Trophoblast cell (in vitro differentiated cells and primary cell): ENCODE data around the gene ABLIM3.

Source experiments
- DNase-seq, 2 donors: peaks; one replicate each; pipeline ENCODE4 v3.0.0-alpha.2; 2016
- H2AFZ ChIP-seq: 2 replicates; pipeline ENCODE4 v1.6.1; 2013; ENCODE audit warnings: low read length, moderate library complexity, mild to moderate bottlenecking; ENCODE audit not compliant: insufficient read depth, poor library complexity
- H2AK5ac ChIP-seq: 2 replicates; pipeline ENCODE4 v1.6.1; 2013; ENCODE audit warnings: mild to moderate bottlenecking, low read length
- H2BK120ac ChIP-seq: 2 replicates; pipeline ENCODE4 v1.6.1; 2013; ENCODE audit warnings: low read length, mild to moderate bottlenecking, moderate library complexity; ENCODE audit not compliant: insufficient read depth, poor library complexity
- H2BK12ac ChIP-seq: 2 replicates; pipeline ENCODE4 v1.6.1; 2013; ENCODE audit warnings: mild to moderate bottlenecking, low read length, moderate library complexity
- H2BK5ac ChIP-seq: 2 replicates; pipeline ENCODE4 v1.6.1; 2013; ENCODE audit warnings: low read length, low read depth, moderate library complexity, mild to moderate bottlenecking; ENCODE audit not compliant: poor library complexity
- H3K14ac ChIP-seq: 2 replicates; pipeline ENCODE4 v1.6.1; 2013; ENCODE audit warnings: mild to moderate bottlenecking, low read length
- H3K18ac ChIP-seq: 2 replicates; pipeline ENCODE4 v1.6.1; 2013; ENCODE audit warnings: mild to moderate bottlenecking, low read length
- H3K23ac ChIP-seq: 2 replicates; pipeline ENCODE4 v1.6.1; 2013; ENCODE audit warnings: low read length
- H3K27ac ChIP-seq: 2 replicates; pipeline ENCODE4 v1.5.1; 2013; ENCODE audit warnings: low read depth, mild to moderate bottlenecking, inconsistent platforms, low read length, moderate library complexity
- H3K27me3 ChIP-seq: 2 replicates; pipeline ENCODE4 v1.6.1; 2013; ENCODE audit warnings: inconsistent platforms, mild to moderate bottlenecking, low read length, moderate library complexity; ENCODE audit not compliant: insufficient read depth
- H3K36me3 ChIP-seq, 2 experiments: 1 replicate in 1 of 2; 2 replicates in 1 of 2; pipeline ENCODE4 v1.6.1; 2013; ENCODE audit warnings: low read length in 2 of 2, mild to moderate bottlenecking in 2 of 2, moderate library complexity in 1 of 2; ENCODE audit not compliant: insufficient read depth in 2 of 2, control insufficient read depth in 1 of 2
- H3K4ac ChIP-seq: 2 replicates; pipeline ENCODE4 v1.6.1; 2013; ENCODE audit warnings: low read depth, mild to moderate bottlenecking, low read length, moderate library complexity
- H3K4me1 ChIP-seq, 2 experiments: 1 replicate in 1 of 2; 2 replicates in 1 of 2; pipeline ENCODE4 v1.6.1; 2013; ENCODE audit warnings: low read length in 2 of 2, mild to moderate bottlenecking in 2 of 2, moderate library complexity in 1 of 2; ENCODE audit not compliant: insufficient read depth in 2 of 2, control insufficient read depth in 1 of 2
- H3K4me2 ChIP-seq: 2 replicates; pipeline ENCODE4 v1.6.1; 2013; ENCODE audit warnings: inconsistent platforms, mild to moderate bottlenecking, low read length, moderate library complexity
- H3K4me3 ChIP-seq: 2 replicates; pipeline ENCODE4 v1.5.1; 2013; ENCODE audit warnings: mild to moderate bottlenecking, low read depth, low read length, inconsistent platforms
- H3K79me1 ChIP-seq: one replicate; pipeline ENCODE4 v1.6.1; 2013; ENCODE audit warnings: low read length
- H3K79me2 ChIP-seq: 2 replicates; pipeline ENCODE4 v1.6.1; 2013; ENCODE audit warnings: low read length, mild to moderate bottlenecking; ENCODE audit not compliant: control insufficient read depth, insufficient read depth, poor library complexity
- H3K9ac ChIP-seq: 2 replicates; pipeline ENCODE4 v1.6.1; 2013; ENCODE audit warnings: mild to moderate bottlenecking, low read length
- H3K9me3 ChIP-seq: 2 replicates; pipeline ENCODE4 v1.6.1; 2013; ENCODE audit warnings: low read depth, mild to moderate bottlenecking, control low read depth, inconsistent platforms, low read length; ENCODE audit not compliant: insufficient read depth
- H4K12ac ChIP-seq: 2 replicates; pipeline ENCODE4 v1.6.1; 2013; ENCODE audit warnings: low read depth, mild to moderate bottlenecking, low read length, moderate library complexity
- H4K8ac ChIP-seq: 2 replicates; pipeline ENCODE4 v1.6.1; 2013; ENCODE audit warnings: low read depth, mild to moderate bottlenecking, low read length, moderate library complexity
- H4K91ac ChIP-seq: one replicate; pipeline ENCODE4 v1.6.1; 2013; ENCODE audit warnings: low read depth, mild to moderate bottlenecking, low read length, moderate library complexity
- WGBS: extraction: QIAGEN DNeasy Blood & Tissue Kit; methylation state at CpG from one replicate; pipeline ENCODE4 v1.1.7; 2013; ENCODE audit warnings: missing lambda C conversion rate; ENCODE audit not compliant: insufficient read length, insufficient coverage; ENCODE audit errors: extremely low coverage; 5-methylcytosine and 5-hydroxymethylcytosine counted together

ABLIM3 gene

DNA sequence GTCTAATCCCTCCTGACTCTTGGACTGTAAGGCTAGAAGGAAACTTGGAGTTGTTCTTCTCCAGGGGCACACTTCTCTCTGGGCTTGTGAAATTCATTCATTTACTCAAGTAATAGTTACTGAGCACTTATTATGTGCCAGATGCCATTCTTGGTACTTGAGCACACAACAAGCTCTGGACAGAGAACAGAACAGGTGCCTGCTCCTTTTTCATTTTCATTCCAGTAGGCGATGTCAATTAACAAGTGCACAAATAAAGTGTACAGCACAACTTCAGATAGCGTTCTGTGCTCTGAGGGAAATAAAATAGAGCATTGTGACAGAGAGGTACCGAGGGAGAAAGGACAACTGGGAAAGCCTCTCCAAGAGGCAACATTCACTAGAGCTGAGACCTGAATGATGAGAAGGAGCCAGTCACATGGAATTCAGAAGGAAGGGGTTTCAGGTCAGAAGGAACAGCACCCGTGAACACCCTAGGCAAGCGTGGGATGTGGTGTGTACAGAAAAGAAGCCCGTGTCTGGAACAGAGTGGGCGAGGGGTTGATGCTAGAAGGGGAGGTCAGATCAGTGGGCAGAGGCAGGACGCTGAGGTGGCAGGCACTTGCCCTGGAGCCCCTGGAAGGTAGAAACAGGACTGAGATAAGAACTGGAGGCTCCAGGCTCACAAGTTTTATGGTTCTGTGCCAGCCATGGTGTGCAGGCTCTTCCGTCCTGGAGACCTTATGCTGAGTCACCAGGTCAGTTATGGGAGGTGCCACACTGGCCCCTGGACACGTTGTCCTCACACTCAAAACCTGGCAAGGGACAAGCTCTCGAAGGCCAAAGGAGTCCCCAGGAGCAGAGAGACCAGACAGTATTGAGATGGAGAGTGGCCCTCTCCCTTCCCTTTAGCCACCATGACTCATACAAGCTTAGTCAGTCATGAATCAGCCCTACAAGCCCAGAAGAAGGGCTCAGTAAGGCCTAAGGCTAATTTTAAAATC lies 7.2 kb upstream of the ABLIM3 start:
- H3K18ac ChIP-seq: no peak overlapping the region
- no peak overlapping the region for H3K9ac ChIP-seq
- H3K4me2 ChIP-seq: no peak overlapping the region
- no peak overlapping the region for H3K27ac ChIP-seq
- H3K27me3 ChIP-seq: no peaks in the 10 kb centered on the region
- WGBS: no CpG with 5 or more reads among the region's 11 CpGs
- H3K4me1 ChIP-seq: peaks cover 6 to 14% of the 10 kb centered on the region in 2 experiments
- H3K14ac ChIP-seq: no peak overlapping the region
- no peak overlapping the region for H2AFZ ChIP-seq
- H2AK5ac ChIP-seq: no peak overlapping the region
- peaks cover 11% of the 10 kb centered on the region for H3K79me1 ChIP-seq
- no peak overlapping the region for H4K12ac ChIP-seq
- H2BK12ac ChIP-seq: no peak overlapping the region
- peaks cover 2% of the 10 kb centered on the region for H3K9me3 ChIP-seq
- peak; percentile 44 to 68 for DNase-seq
- peaks cover 2% of the 10 kb centered on the region for H3K79me2 ChIP-seq
- no peaks in the 10 kb centered on the region for H3K36me3 ChIP-seq
- no peak overlapping the region for H4K8ac ChIP-seq
- H3K23ac ChIP-seq: no peak overlapping the region
- peak overlapping the region; percentile 25 for H4K91ac ChIP-seq
- H2BK5ac ChIP-seq: no peak overlapping the region
- peak overlapping the region; percentile 35 for H2BK120ac ChIP-seq
- no peak overlapping the region for H3K4me3 ChIP-seq
- H3K4ac ChIP-seq: no peak overlapping the region

DNA sequence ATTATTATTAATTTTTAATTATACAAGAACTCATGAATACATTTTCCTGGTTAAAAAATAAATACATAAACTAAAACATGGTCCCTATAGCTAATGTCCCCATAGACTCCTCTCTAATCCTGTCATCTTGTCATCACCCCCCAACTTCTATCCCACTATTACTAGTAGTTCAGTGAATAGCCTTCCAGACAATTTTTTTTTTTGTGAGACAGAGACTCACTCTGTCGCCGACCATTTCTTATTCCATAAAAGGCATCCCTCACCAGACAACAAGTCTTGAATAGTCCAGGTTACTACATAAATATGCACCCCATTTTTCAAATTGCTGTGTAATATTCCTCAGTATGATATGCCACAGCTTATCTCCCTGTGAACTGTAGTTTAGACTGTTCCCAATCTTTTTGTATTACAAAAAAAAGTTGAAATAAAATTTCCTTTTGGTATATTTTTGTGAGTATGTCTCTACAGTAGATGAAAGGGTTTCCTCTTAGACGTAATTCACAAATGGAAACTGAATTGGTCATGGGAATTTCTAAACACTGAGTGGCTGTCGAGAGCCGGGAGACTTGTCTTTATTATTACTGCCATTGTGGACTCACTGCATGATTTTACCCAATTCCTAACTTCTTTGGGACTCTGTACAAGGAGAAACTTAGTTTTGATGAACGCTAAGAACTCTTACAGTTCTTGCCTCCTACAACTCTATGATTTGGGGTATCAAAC lies 6.4 kb upstream of the ABLIM3 start:
- H3K18ac ChIP-seq: no peak overlapping the region
- H3K36me3 ChIP-seq: no peaks in the 10 kb centered on the region
- H3K14ac ChIP-seq: no peak overlapping the region
- H3K79me1 ChIP-seq: peaks cover 10% of the 10 kb centered on the region
- H3K27ac ChIP-seq: no peak overlapping the region
- H3K4ac ChIP-seq: no peak overlapping the region
- H3K4me3 ChIP-seq: no peak overlapping the region
- no peak overlapping the region for H2BK120ac ChIP-seq
- H4K8ac ChIP-seq: no peak overlapping the region
- no peak overlapping the region for H2AFZ ChIP-seq
- peaks cover 2% of the 10 kb centered on the region for H3K9me3 ChIP-seq
- H3K4me1 ChIP-seq: peaks cover 5 to 13% of the 10 kb centered on the region in 2 experiments
- H3K4me2 ChIP-seq: no peak overlapping the region
- DNase-seq: no peak
- H3K9ac ChIP-seq: no peak overlapping the region
- WGBS: no CpG with 5 or more reads among the region's 6 CpGs
- no peak overlapping the region for H4K91ac ChIP-seq
- H3K23ac ChIP-seq: no peak overlapping the region
- H2BK12ac ChIP-seq: no peak overlapping the region
- peaks cover 1% of the 10 kb centered on the region for H3K79me2 ChIP-seq
- H3K27me3 ChIP-seq: no peaks in the 10 kb centered on the region
- H2BK5ac ChIP-seq: no peak overlapping the region
- H4K12ac ChIP-seq: no peak overlapping the region
- no peak overlapping the region for H2AK5ac ChIP-seq

DNA sequence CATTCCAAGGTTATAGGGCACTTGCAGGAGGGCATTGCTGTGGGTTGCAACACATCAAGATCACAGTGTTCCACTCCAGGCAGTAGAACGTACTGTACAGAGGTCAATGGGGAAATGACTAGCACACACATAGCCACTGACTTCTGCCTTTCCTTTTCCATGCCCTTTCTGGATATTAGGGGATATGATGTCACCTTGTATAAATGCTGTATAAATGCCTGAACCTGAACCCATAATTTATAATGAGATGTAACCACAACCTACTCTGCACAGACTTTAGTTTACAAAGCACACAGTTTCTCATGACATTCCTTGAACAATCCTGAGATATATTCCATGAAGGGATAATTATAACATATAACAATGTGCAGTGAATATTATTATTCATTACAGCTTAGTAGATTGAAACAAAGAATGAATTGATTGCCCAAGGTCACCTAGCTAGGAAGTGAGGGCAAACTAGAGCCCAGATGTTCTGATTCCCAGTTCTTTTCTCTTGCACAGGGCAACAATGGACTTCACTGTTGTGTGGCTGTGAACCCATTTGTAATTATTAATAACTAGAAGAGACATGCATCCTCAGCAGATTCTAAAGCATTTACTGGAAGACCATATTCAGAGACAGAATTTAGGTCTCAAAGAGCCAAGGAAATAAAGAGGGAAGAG lies 5.6 kb upstream of the ABLIM3 start:
- peaks cover 4% of the 10 kb centered on the region for H3K79me1 ChIP-seq
- no peak overlapping the region for H3K18ac ChIP-seq
- H3K14ac ChIP-seq: no peak overlapping the region
- H3K4me2 ChIP-seq: no peak overlapping the region
- H2AFZ ChIP-seq: no peak overlapping the region
- no peak overlapping the region for H2AK5ac ChIP-seq
- peak in 1 of 2 donors; percentile 21 for DNase-seq
- H3K27ac ChIP-seq: no peak overlapping the region
- H3K79me2 ChIP-seq: no peaks in the 10 kb centered on the region
- peaks cover 3 to 7% of the 10 kb centered on the region in 2 experiments for H3K4me1 ChIP-seq
- no peaks in the 10 kb centered on the region for H3K27me3 ChIP-seq
- no peak overlapping the region for H2BK120ac ChIP-seq
- H2BK5ac ChIP-seq: no peak overlapping the region
- H3K36me3 ChIP-seq: no peaks in the 10 kb centered on the region
- H3K23ac ChIP-seq: no peak overlapping the region
- H3K9me3 ChIP-seq: peaks cover 2% of the 10 kb centered on the region
- no peak overlapping the region for H2BK12ac ChIP-seq
- no CpG with 5 or more reads among the region's 1 CpG for WGBS
- H4K12ac ChIP-seq: no peak overlapping the region
- no peak overlapping the region for H3K4ac ChIP-seq
- H3K4me3 ChIP-seq: no peak overlapping the region
- H4K8ac ChIP-seq: no peak overlapping the region
- H4K91ac ChIP-seq: no peak overlapping the region
- no peak overlapping the region for H3K9ac ChIP-seq

DNA sequence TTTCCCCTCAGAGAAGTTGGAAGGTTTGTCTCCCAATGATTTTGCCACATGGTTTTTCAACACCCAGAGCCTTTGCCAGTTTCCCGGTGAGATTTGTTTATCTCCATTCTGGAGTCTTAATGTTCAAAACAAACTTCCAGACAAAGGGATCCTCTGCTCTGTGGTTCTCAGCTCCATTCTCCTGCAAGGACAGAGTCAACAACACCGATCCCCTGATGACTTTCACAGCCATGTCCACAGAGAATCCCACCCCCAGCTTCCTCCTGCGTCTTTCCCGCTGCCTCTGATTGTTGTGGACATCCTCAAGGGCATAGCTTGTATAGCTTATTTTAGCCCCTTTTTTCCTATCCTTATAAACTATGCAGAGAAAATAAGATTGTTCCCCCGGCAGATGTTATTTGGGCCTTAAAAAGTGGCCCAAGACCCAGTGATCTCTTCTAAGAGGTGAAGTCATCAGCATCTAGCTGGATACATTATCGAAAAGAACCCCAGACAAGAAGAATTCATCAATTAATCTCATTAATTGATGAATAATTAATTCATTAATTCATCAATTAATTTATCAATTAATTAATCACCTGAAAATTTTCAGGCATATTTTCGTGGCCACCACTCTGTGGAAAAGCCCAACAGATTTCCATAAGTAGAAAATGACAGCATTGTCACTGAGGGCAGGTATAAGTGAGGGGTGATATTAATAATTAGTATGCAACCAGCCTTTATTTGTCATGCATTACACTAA lies 2.9 kb upstream of the ABLIM3 start:
- Histone ChIP-seq H3K4me2 (no peak overlapping the region), H3K14ac (no peak overlapping the region), H2BK5ac (no peak overlapping the region), H3K9ac (no peak overlapping the region), H4K12ac (no peak overlapping the region), H3K9me3 (peaks cover 2% of the 10 kb centered on the region), H3K4me1 (peaks cover 9 to 13% of the 10 kb centered on the region in 2 experiments), H3K36me3 (no peaks in the 10 kb centered on the region), H3K27ac (no peak overlapping the region), H3K4me3 (no peak overlapping the region), H3K18ac (no peak overlapping the region), H4K8ac (no peak overlapping the region), H2BK12ac (no peak overlapping the region), H4K91ac (no peak overlapping the region), H2BK120ac (no peak overlapping the region), H3K79me2 (no peaks in the 10 kb centered on the region), H3K4ac (no peak overlapping the region), H3K27me3 (no peaks in the 10 kb centered on the region), H2AK5ac (no peak overlapping the region), H2AFZ (no peak overlapping the region), H3K23ac (no peak overlapping the region), H3K79me1 (peaks cover 4% of the 10 kb centered on the region)
- no peak for DNase-seq
- no CpG with 5 or more reads among the region's 7 CpGs for WGBS
